RPMI8226 (cell line): ENCODE data around the gene TMC3.
A peak's percentile ranks its signal among the peaks of the same experiment; 100 is the strongest.

Experiments used
- DNase-seq: peaks from one replicate; pipeline ENCODE4 v3.0.0-alpha.2; 2015

Gene TMC3

GRCh38 chr15:81321667-81322066 lies 52.3 kb downstream of the TMC3 start:
- no peak for DNase-seq

- DNase-seq, result no peak
These were observed 56.4 kb downstream of the TMC3 start for GRCh38 chr15:81317642-81318017.

GRCh38 chr15:81316267-81316666 lies 57.7 kb downstream of the TMC3 start:
- no peak for DNase-seq

- DNase-seq, result no peak
These were observed 58.4 kb downstream of the TMC3 start for GRCh38 chr15:81315452-81316175.

GRCh38 chr15:81314378-81314777 lies 59.6 kb downstream of the TMC3 start:
- no peak for DNase-seq

GRCh38 chr15:81313686-81314085 lies 60.3 kb downstream of the TMC3 start:
- DNase-seq, result no peak

GRCh38 chr15:81312790-81313543 lies 61.0 kb downstream of the TMC3 start:
- DNase-seq, result no peak

- DNase-seq, result no peak
These were observed 62.1 kb downstream of the TMC3 start for GRCh38 chr15:81311752-81312464.

- DNase-seq, result no peak
These were observed 63.5 kb downstream of the TMC3 start for GRCh38 chr15:81310480-81310879.

GRCh38 chr15:81309647-81310450 lies 64.2 kb downstream of the TMC3 start:
- DNase-seq, result no peak

GRCh38 chr15:81308260-81308659 lies 65.8 kb downstream of the TMC3 start:
- DNase-seq, result no peak

- no peak for DNase-seq
These were observed 69.8 kb downstream of the TMC3 start for GRCh38 chr15:81304226-81304625.

- no peak for DNase-seq
These were observed 70.5 kb downstream of the TMC3 start for GRCh38 chr15:81303244-81304225.

- peak; percentile 60 for DNase-seq
These were observed 71.3 kb downstream of the TMC3 start for GRCh38 chr15:81302701-81303109.

- DNase-seq, result peak; percentile 69
These were observed 72.1 kb downstream of the TMC3 start for GRCh38 chr15:81301815-81302399.

- DNase-seq, result no peak
These were observed 72.6 kb downstream of the TMC3 start for GRCh38 chr15:81301385-81301784.

GRCh38 chr15:81299630-81300273 lies 74.3 kb downstream of the TMC3 start:
- no peak for DNase-seq

GRCh38 chr15:81299156-81299555 lies 74.9 kb downstream of the TMC3 start:
- DNase-seq, result no peak

- no peak for DNase-seq
These were observed 75.4 kb downstream of the TMC3 start for GRCh38 chr15:81298611-81299010.
